Esophagus squamous epithelium (tissue), 4 donors: Measurements from ENCODE around the gene HCLS1.

Experiments used
- CTCF ChIP-seq, 6 experiments: fragments of 450-650 bp in 4 of 6; fragments of 200-600 bp in 2 of 6; sonication (generic) in 2 of 6; IDR thresholded peaks; one replicate each; pipeline ENCODE4 v1.5.1; 2016 to 2019; ENCODE audit warnings: antibody characterized with exemption in 6 of 6, mild to moderate bottlenecking in 4 of 6, moderate library complexity in 4 of 6
- POLR2A ChIP-seq, 4 donors: fragments of 450-650 bp; IDR thresholded peaks; one replicate each; pipeline ENCODE4 v1.6.1; 2017; ENCODE audit warnings: antibody characterized with exemption in 4 of 4, mild to moderate bottlenecking in 4 of 4, moderate library complexity in 3 of 4

- TF ChIP-seq CTCF (IDR thresholded peaks at IDR 0.05), result no peak
- TF ChIP-seq POLR2A (IDR thresholded peaks at IDR 0.05), result no peak
Observed at GRCh38 chr3:121659586-121659985, 1.1 kb downstream of the HCLS1 start.
